Fibroblast of lung (primary cell): ENCODE measurements around the gene AKT1S1.

Source experiments
- EZH2 ChIP-seq: IDR thresholded peaks from 2 replicates; pipeline ENCODE4 v1.5.1; 2012; ENCODE audit warnings: low read length, control low read depth, mild to moderate bottlenecking; ENCODE audit errors: missing control alignments
- TF ChIP-seq, protein P1 (sequence below), 2 donors: IDR thresholded peaks in 1 of 2; conservative IDR thresholded peaks in 1 of 2; 1 replicate in 1 of 2; 2 replicates in 1 of 2; pipeline ENCODE4 v1.5.1; 2011 to 2012; ENCODE audit warnings: low read length in 2 of 2, control low read depth in 1 of 2, inconsistent platforms in 1 of 2, low read depth in 1 of 2, mild to moderate bottlenecking in 1 of 2

DNA sequence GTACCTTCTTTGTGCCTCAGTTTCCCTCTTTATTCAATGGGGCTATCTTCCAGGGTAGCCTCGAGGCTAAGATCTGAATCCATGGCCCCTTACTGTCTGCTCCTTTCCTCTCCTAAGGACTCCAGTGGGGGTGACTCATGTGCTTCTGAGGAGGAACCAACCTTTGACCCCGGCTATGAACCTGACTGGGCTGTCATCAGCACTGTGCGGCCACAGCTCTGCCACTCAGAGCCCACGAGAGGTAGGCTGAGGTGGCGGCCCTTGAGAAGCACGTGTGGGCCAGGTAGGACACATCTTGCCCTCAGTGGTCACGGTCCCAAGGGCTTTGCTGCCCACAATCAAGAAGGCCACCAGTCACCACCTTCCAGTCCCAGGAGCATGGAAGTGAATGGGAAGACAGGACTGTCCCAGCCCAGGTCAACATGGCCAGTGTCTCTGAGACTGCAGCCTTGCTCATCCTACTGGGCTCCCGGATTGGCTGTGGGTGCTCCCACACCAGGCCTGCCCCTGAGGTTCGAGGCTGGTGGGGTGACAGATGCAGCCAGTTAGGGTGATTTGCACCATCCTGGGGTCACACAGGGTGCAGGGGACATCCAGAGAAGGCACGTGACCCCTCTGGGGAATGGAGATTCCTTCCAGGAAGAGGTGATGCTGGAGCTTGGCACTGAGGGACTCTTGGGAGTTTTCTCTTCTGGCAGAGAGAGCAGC is 3.2 kb upstream of the AKT1S1 start:
- TF ChIP-seq EZH2 = no peak
- TF ChIP-seq, protein P1, sequence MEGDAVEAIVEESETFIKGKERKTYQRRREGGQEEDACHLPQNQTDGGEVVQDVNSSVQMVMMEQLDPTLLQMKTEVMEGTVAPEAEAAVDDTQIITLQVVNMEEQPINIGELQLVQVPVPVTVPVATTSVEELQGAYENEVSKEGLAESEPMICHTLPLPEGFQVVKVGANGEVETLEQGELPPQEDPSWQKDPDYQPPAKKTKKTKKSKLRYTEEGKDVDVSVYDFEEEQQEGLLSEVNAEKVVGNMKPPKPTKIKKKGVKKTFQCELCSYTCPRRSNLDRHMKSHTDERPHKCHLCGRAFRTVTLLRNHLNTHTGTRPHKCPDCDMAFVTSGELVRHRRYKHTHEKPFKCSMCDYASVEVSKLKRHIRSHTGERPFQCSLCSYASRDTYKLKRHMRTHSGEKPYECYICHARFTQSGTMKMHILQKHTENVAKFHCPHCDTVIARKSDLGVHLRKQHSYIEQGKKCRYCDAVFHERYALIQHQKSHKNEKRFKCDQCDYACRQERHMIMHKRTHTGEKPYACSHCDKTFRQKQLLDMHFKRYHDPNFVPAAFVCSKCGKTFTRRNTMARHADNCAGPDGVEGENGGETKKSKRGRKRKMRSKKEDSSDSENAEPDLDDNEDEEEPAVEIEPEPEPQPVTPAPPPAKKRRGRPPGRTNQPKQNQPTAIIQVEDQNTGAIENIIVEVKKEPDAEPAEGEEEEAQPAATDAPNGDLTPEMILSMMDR (conservative IDR thresholded peaks at IDR 0.05 in 1 of 2, IDR thresholded peaks at IDR 0.05 in 1 of 2; ENCODE audit: low read depth in 1 of 2, low read length in 2 of 2) = no peak
